Loucy (cell line): ENCODE results near the gene PLXDC1.

Experiments used
- CTCF ChIP-seq: fragments of 200-600 bp; sonication (generic); conservative IDR thresholded peaks from 2 replicates; pipeline ENCODE4 v1.5.1; 2014; ENCODE audit warnings: mild to moderate bottlenecking, antibody characterized with exemption, low read length
- EZH2phosphoT487 ChIP-seq: fragments of 200-600 bp; IDR thresholded peaks from 2 replicates; pipeline ENCODE4 v1.6.1; 2018; ENCODE audit warnings: antibody characterized with exemption, mild to moderate bottlenecking, moderate library complexity, borderline replicate concordance

- TF ChIP-seq CTCF, result no peak
- TF ChIP-seq EZH2phosphoT487, result no peak
These were observed 44.3 kb downstream of the PLXDC1 start for GRCh38 chr17:39107155-39107554.
